ENCODE measurements around the gene NFS1. TPM values are rescaled to one million over a fixed set of nuclear protein-coding genes. Genes with fewer than 3 reads are reported as not detected.

NFS1 gene
- total and polyA plus RNA-seq, 2 experiments from 2014 or later: 38.1 to 48.5 TPM

DNA sequence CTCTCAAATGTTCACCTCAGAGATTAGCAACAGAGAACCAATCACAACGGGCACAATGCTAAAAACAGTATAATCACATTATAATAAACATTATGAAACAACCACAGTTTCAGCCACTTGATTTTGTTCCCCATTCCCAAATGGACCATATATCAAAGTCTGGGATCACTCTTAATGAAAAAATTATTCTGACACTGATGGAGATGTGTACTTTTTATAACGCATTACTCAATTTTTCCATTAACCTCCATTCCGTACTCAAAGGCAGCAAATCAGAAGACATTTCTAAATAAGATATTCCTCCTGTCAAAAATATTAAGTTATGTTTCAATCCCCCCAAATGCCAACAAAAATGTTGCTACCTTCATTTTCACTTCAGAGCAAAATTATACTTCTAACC, 37.2 kb downstream of the NFS1 start:
- H3K4me3 ChIP-seq: peak overlapping the region; percentile 94
- H2AFZ ChIP-seq: no peak overlapping the region
- H3K79me2 ChIP-seq: peaks cover 77% of the 10 kb centered on the region
- H3K4me2 ChIP-seq: peak overlapping the region; percentile 97
- peaks cover 30% of the 10 kb centered on the region for H3K4me1 ChIP-seq (ENCODE audit: insufficient read depth)
- peaks cover 69% of the 10 kb centered on the region for H4K20me1 ChIP-seq (ENCODE audit: insufficient read depth, poor library complexity, severe bottlenecking)
- H3K36me3 ChIP-seq (replicated peaks; ENCODE audit: insufficient read depth, low read depth): no peaks in the 10 kb centered on the region
- peak overlapping the region; percentile 2 for H3K27ac ChIP-seq
- no peaks in the 10 kb centered on the region for H3K9me3 ChIP-seq (ENCODE audit: low read depth)
- no peak for TF ChIP-seq EZH2 (IDR thresholded peaks at IDR 0.05; ENCODE audit: borderline replicate concordance)
- no peak for TF ChIP-seq EZH2phosphoT487 (IDR thresholded peaks at IDR 0.05; ENCODE audit: low read depth, severe bottlenecking, unreplicated experiment)
- TF ChIP-seq, protein P1, sequence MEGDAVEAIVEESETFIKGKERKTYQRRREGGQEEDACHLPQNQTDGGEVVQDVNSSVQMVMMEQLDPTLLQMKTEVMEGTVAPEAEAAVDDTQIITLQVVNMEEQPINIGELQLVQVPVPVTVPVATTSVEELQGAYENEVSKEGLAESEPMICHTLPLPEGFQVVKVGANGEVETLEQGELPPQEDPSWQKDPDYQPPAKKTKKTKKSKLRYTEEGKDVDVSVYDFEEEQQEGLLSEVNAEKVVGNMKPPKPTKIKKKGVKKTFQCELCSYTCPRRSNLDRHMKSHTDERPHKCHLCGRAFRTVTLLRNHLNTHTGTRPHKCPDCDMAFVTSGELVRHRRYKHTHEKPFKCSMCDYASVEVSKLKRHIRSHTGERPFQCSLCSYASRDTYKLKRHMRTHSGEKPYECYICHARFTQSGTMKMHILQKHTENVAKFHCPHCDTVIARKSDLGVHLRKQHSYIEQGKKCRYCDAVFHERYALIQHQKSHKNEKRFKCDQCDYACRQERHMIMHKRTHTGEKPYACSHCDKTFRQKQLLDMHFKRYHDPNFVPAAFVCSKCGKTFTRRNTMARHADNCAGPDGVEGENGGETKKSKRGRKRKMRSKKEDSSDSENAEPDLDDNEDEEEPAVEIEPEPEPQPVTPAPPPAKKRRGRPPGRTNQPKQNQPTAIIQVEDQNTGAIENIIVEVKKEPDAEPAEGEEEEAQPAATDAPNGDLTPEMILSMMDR (IDR thresholded peaks at IDR 0.05; ENCODE audit: poor library complexity): no peak
- 54% methylated on average over 3 of the region's 3 CpGs for WGBS (ENCODE audit: low lambda C conversion rate, missing lambda C conversion rate)
- no peaks in the 10 kb centered on the region for H3K27me3 ChIP-seq
- H3K9me2 ChIP-seq (replicated peaks; ENCODE audit: insufficient read depth): no peaks in the 10 kb centered on the region
- no peak for DNase-seq (ENCODE audit: low spot score)

DNA sequence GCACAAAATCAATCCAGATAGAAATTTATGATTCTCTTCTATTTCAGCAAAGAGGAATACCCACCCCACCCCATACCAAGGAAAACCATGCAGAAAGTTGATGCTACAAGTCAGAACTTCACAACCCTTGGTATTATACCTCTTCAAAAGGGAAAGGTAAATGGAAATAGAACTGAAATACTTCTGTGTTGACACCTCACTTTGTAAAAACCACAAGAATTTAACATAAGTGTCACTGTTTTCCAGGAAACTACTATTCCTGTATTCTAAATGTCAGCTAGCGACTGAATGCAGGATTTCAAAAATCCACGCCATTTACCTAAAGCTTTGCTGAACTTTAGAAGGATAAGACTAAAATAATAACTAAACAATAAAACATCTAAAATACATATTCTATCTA, 38.1 kb downstream of the NFS1 start:
- Histone ChIP-seq H3K4me3 (no peak overlapping the region), H3K79me2 (peaks cover 86% of the 10 kb centered on the region), H3K9me2 (replicated peaks; ENCODE audit: insufficient read depth) (no peaks in the 10 kb centered on the region), H3K9me3 (ENCODE audit: low read depth) (no peaks in the 10 kb centered on the region), H3K4me2 (peak overlapping the region; percentile 97), H3K4me1 (ENCODE audit: insufficient read depth) (peaks cover 30% of the 10 kb centered on the region), H4K20me1 (ENCODE audit: insufficient read depth, poor library complexity, severe bottlenecking) (peaks cover 78% of the 10 kb centered on the region), H2AFZ (no peak overlapping the region), H3K27ac (peak overlapping the region; percentile 2), H3K36me3 (replicated peaks; ENCODE audit: insufficient read depth, low read depth) (no peaks in the 10 kb centered on the region), H3K27me3 (no peaks in the 10 kb centered on the region)
- TF ChIP-seq, protein P1 (IDR thresholded peaks at IDR 0.05; ENCODE audit: poor library complexity): no peak
- TF ChIP-seq EZH2 (IDR thresholded peaks at IDR 0.05; ENCODE audit: borderline replicate concordance) (no peak), EZH2phosphoT487 (IDR thresholded peaks at IDR 0.05; ENCODE audit: low read depth, severe bottlenecking, unreplicated experiment) (no peak)
- DNase-seq (ENCODE audit: low spot score): no peak
- WGBS (ENCODE audit: low lambda C conversion rate, missing lambda C conversion rate): 79% methylated on average over 2 of the region's 2 CpGs

DNA sequence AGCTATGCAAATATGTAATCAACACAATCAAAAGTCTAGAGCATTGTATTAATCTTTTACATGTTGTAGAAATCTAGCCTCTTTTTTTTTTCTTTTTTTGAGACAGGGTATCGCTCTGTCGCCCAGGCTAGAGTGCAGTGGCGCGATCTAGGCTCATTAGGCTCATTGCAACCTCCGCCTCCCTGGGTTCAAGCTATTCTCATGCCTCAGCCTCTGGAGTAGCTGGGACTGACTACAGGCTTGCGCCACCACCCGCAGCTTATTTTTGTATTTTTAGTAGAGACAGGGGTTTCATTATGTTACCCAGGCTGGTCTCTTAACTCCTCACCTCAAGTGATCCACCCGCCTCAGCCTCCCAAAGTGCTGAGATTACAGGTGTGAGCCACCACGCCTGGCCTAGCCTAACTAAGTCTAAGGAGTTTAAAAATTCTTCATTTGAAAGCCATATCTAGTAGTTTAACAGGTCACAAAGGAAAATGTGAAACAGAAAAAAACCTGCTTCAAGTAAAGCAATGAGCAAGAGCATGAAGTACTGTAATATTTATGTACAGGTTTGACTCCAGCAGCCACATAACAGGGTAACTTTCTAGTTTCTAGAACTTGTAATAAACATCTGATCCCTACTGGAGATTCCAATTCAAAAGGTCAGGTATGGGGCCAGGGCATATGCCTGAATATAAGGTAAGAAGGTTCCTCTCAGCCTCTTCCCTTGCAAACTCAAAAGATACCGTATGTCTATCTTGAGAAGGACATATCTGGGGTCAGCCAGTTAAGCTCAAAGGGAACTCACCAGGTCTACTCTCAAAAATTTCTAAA, 38.8 kb downstream of the NFS1 start:
- peaks cover 30% of the 10 kb centered on the region for H3K4me1 ChIP-seq (ENCODE audit: insufficient read depth)
- H3K9me3 ChIP-seq (ENCODE audit: low read depth): no peaks in the 10 kb centered on the region
- no peak overlapping the region for H3K4me3 ChIP-seq
- peak overlapping the region; percentile 2 for H3K27ac ChIP-seq
- H4K20me1 ChIP-seq (ENCODE audit: insufficient read depth, poor library complexity, severe bottlenecking): peaks cover 85% of the 10 kb centered on the region
- 96% methylated on average over 10 of the region's 10 CpGs for WGBS (ENCODE audit: low lambda C conversion rate, missing lambda C conversion rate)
- TF ChIP-seq EZH2 (IDR thresholded peaks at IDR 0.05; ENCODE audit: borderline replicate concordance) (no peak), EZH2phosphoT487 (IDR thresholded peaks at IDR 0.05; ENCODE audit: low read depth, severe bottlenecking, unreplicated experiment) (no peak)
- TF ChIP-seq, protein P1 (IDR thresholded peaks at IDR 0.05; ENCODE audit: poor library complexity): no peak
- no peaks in the 10 kb centered on the region for H3K9me2 ChIP-seq (replicated peaks; ENCODE audit: insufficient read depth)
- H3K36me3 ChIP-seq (replicated peaks; ENCODE audit: insufficient read depth, low read depth): no peaks in the 10 kb centered on the region
- DNase-seq (ENCODE audit: low spot score): no peak
- H3K27me3 ChIP-seq: no peaks in the 10 kb centered on the region
- H2AFZ ChIP-seq: no peak overlapping the region
- peaks cover 93% of the 10 kb centered on the region for H3K79me2 ChIP-seq
- peak overlapping the region; percentile 97 for H3K4me2 ChIP-seq
